OCI-LY3 (cell line): ENCODE measurements around the gene CTCFL.

Experiments used
- EZH2phosphoT487 ChIP-seq: fragments of 200-600 bp; shearing (Covaris generic); IDR thresholded peaks from 2 replicates; pipeline ENCODE4 v1.6.1; 2018; ENCODE audit warnings: antibody characterized with exemption, mixed run types, low read depth
- TF ChIP-seq, protein P1 (sequence below): fragments of 200-600, 300-600 bp; sonication (generic); IDR thresholded peaks from 2 replicates; pipeline ENCODE4 v1.5.1; 2014; ENCODE audit warnings: antibody characterized with exemption, low read length, low read depth

- TF ChIP-seq, protein P1, sequence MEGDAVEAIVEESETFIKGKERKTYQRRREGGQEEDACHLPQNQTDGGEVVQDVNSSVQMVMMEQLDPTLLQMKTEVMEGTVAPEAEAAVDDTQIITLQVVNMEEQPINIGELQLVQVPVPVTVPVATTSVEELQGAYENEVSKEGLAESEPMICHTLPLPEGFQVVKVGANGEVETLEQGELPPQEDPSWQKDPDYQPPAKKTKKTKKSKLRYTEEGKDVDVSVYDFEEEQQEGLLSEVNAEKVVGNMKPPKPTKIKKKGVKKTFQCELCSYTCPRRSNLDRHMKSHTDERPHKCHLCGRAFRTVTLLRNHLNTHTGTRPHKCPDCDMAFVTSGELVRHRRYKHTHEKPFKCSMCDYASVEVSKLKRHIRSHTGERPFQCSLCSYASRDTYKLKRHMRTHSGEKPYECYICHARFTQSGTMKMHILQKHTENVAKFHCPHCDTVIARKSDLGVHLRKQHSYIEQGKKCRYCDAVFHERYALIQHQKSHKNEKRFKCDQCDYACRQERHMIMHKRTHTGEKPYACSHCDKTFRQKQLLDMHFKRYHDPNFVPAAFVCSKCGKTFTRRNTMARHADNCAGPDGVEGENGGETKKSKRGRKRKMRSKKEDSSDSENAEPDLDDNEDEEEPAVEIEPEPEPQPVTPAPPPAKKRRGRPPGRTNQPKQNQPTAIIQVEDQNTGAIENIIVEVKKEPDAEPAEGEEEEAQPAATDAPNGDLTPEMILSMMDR = no peak
- TF ChIP-seq EZH2phosphoT487 = no peak
Observed at GRCh38 chr20:57451795-57452661, 72.9 kb downstream of the CTCFL start.
